Glutamatergic neuron (in vitro differentiated cells): ENCODE data around the gene DNAJA1. TPM values are rescaled to one million over a fixed set of nuclear protein-coding genes. Genes with fewer than 3 reads are reported as not detected.

Source experiments
- DNase-seq: peaks from one replicate; pipeline ENCODE4 v3.0.0; 2022
- H3K27ac Mint-ChIP-seq: one replicate; pipeline ENCODE4 v1.8.0; 2020; ENCODE audit warnings: mild to moderate bottlenecking, mixed read lengths, inconsistent platforms; ENCODE audit not compliant: unreplicated experiment
- H3K27me3 Mint-ChIP-seq: one replicate; pipeline ENCODE4 v1.8.0; 2020; ENCODE audit warnings: mild to moderate bottlenecking, moderate library complexity, mixed read lengths, inconsistent platforms; ENCODE audit not compliant: unreplicated experiment
- H3K36me3 Mint-ChIP-seq: one replicate; pipeline ENCODE4 v1.8.0; 2020; ENCODE audit warnings: mild to moderate bottlenecking, mixed read lengths, inconsistent platforms; ENCODE audit not compliant: unreplicated experiment
- H3K4me1 Mint-ChIP-seq: one replicate; pipeline ENCODE4 v1.8.0; 2020; ENCODE audit warnings: mild to moderate bottlenecking, low read depth, mixed read lengths, inconsistent platforms; ENCODE audit not compliant: unreplicated experiment
- H3K4me3 Mint-ChIP-seq: one replicate; pipeline ENCODE4 v1.8.0; 2020; ENCODE audit warnings: mild to moderate bottlenecking, mixed read lengths, inconsistent platforms; ENCODE audit not compliant: unreplicated experiment
- H3K9me3 Mint-ChIP-seq: one replicate; pipeline ENCODE4 v1.8.0; 2020; ENCODE audit warnings: mild to moderate bottlenecking, moderate library complexity, mixed read lengths, inconsistent platforms; ENCODE audit not compliant: unreplicated experiment
- total RNA-seq: library from RNA; stranded (reverse); fragmentation: NEBNext Ultra II Directional; extraction: Animal tissue kit (Norgen Biotek cat#: 25700); gene quantifications from one replicate; pipeline ENCODE4 v1.2.1, GENCODE V29; 2021; ENCODE audit not compliant: unreplicated experiment
- TF ChIP-seq, protein P1 (sequence below): fragments of 200-600 bp; sonication (generic); IDR thresholded peaks from one replicate; pipeline ENCODE4 v1.5.0; 2021; ENCODE audit not compliant: partially characterized antibody, unreplicated experiment

The DNAJA1 gene
- total RNA-seq, 1 donor from 2014 or later: 249 TPM

DNA sequence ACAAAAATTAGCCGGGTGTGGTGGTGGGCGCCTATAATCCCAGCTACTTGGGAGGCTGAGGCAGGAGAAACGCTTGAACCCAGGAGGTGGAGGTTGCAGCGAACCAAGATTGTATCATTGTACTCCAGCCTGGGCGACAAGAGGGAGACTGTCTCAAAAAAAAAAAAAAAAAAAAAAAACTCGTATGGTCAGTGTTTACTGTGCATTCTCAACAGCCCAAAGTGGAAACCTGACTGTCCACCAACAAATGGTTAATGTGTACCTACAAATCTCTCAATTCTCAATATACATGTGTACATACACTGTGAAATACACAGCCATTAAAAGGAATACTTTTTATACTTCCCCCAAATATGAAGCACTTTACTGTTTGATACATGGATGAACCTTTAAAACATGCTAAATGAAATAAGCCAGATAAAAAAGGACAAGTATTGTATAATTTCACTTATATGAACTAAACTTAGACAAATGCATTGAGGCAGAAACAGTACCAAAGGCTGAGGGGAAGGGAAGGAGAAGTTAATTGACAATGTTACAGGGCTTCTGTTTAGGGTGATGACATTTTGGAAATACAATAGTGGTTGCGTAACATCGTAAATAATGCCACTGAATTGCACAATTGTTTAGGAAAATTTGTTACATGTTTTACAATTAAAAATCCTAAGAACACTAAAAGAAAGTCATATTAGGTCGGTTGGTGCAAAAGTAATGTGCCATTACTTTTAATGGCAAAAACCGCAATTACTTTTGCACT is 16.5 kb downstream of the DNAJA1 start:
- Mint-ChIP-seq H3K27ac (no peak overlapping the region), H3K36me3 (no peaks in the 10 kb centered on the region), H3K27me3 (peaks cover 1% of the 10 kb centered on the region), H3K9me3 (peaks cover 3% of the 10 kb centered on the region), H3K4me3 (no peak overlapping the region), H3K4me1 (peaks cover 4% of the 10 kb centered on the region)
- TF ChIP-seq, protein P1, sequence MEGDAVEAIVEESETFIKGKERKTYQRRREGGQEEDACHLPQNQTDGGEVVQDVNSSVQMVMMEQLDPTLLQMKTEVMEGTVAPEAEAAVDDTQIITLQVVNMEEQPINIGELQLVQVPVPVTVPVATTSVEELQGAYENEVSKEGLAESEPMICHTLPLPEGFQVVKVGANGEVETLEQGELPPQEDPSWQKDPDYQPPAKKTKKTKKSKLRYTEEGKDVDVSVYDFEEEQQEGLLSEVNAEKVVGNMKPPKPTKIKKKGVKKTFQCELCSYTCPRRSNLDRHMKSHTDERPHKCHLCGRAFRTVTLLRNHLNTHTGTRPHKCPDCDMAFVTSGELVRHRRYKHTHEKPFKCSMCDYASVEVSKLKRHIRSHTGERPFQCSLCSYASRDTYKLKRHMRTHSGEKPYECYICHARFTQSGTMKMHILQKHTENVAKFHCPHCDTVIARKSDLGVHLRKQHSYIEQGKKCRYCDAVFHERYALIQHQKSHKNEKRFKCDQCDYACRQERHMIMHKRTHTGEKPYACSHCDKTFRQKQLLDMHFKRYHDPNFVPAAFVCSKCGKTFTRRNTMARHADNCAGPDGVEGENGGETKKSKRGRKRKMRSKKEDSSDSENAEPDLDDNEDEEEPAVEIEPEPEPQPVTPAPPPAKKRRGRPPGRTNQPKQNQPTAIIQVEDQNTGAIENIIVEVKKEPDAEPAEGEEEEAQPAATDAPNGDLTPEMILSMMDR: no peak
- DNase-seq: no peak

DNA sequence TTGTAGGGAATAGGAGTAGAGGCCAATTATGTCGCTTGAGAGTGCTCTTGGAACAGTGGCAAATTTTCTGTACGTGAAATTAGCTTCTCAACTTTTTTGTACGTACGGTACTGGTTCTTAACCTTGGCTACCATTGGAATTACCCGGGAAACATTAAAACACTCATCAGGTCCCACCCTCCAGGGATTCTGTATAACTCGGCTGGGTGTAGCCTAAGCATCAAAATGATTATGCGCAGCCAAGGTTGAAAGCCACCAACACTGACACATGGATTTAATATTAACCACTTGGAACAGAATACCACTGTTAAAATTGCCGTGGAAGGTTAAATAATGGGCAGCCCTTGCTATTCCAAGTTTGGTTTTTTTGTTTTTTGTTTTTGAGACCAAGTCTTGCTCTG is 17.4 kb downstream of the DNAJA1 start:
- Mint-ChIP-seq H3K4me1 (peaks cover 4% of the 10 kb centered on the region), H3K9me3 (peaks cover 3% of the 10 kb centered on the region), H3K27ac (no peak overlapping the region), H3K36me3 (no peaks in the 10 kb centered on the region), H3K27me3 (peaks cover 1% of the 10 kb centered on the region), H3K4me3 (no peak overlapping the region)
- no peak for DNase-seq
- TF ChIP-seq, protein P1: no peak

DNA sequence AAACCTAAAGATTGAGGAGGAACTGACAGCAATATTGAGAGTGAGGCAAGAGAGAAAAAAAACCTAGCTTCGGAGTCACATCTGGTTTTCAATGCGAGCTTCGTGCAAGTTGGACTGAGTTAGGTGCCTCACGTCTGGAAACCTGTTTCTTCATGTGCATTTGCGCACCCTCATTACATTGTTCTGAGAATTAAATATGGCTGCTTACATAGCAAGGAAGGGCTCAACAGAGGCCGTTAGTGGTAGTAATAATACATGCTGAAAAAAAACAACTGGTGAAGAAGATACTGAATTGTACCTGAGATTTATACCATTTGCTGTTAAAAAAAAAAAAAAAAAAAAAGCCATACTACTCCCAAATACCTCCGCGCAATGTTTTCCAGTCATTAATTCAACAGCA is 18.6 kb downstream of the DNAJA1 start:
- Mint-ChIP-seq H3K4me3 (peak overlapping the region; percentile 82), H3K27ac (peak overlapping the region; percentile 94), H3K4me1 (peaks cover 4% of the 10 kb centered on the region), H3K9me3 (peaks cover 3% of the 10 kb centered on the region), H3K27me3 (peaks cover 1% of the 10 kb centered on the region), H3K36me3 (no peaks in the 10 kb centered on the region)
- no peak for DNase-seq
- TF ChIP-seq, protein P1: no peak

DNA sequence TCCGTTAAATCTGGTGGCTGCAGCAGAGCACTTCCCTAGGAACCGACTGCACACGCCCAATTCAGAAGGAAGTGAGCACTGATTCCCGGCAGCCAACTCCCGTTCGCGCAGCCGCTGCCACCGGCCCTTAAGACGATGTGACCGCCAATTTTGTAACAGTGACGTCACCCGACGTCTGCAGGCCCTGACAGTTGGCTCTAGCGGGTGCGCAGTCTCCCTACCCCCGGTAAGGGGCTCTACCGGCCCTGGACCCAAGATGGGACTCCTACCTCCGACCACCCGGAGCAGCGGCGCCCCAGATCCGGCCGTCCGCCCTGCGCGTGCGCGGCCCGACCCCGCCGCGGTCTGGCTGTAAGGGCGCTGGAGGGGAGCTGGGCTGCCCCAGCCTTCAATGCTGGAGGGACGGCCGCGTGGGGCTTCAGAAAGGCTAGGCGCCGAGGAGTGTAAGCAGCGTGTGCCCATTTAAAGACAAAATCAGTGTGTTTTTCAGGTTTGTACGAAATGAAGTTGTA is 19.1 kb downstream of the DNAJA1 start:
- TF ChIP-seq, protein P1: no peak
- Mint-ChIP-seq H3K9me3 (peaks cover 3% of the 10 kb centered on the region), H3K27ac (peak overlapping the region; percentile 94), H3K4me3 (peak overlapping the region; percentile 82), H3K27me3 (peaks cover 1% of the 10 kb centered on the region), H3K36me3 (no peaks in the 10 kb centered on the region), H3K4me1 (peaks cover 4% of the 10 kb centered on the region)
- DNase-seq: peak; percentile 87

DNA sequence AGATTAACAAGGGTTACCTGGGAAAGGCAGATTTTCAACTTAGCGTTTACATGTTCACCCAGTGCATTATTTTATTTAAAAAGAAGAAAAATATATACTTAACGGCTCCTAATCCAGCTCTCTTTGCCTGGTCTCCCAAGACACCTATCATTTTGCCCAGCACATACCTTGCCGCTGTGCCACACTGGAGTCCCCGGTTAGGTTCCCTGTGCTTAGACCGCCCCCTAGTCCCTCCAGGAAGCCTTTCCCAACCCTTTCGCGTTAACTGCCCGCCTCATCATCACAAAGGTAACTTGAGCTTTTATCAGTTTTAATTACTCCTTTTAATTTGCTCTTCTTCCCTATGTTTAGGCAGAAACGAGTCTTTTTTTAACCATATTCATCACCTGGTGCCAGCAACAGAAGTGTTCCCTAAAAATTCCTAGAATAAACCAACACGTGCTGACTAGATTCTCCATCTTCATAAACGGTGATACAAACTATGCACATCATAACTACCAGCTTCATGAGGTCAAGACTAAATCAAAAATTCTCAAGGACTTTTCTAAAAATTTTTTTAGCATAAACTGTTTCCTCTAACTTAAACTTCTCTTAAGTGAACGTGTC is 19.7 kb downstream of the DNAJA1 start:
- Mint-ChIP-seq H3K4me1 (peaks cover 4% of the 10 kb centered on the region), H3K36me3 (no peaks in the 10 kb centered on the region), H3K4me3 (peak overlapping the region; percentile 82), H3K9me3 (peaks cover 3% of the 10 kb centered on the region), H3K27me3 (peaks cover 1% of the 10 kb centered on the region), H3K27ac (peak overlapping the region; percentile 94)
- TF ChIP-seq, protein P1: no peak
- DNase-seq: peak; percentile 25
